Endothelial cell (in vitro differentiated cells): Measurements from ENCODE around the gene CACNA2D4. TPM values are rescaled to one million over a fixed set of nuclear protein-coding genes. Genes with fewer than 3 reads are reported as not detected.

Source experiments
- DNase-seq: peaks from one replicate; pipeline ENCODE4 v3.0.0; 2021; ENCODE audit warnings: low spot score
- H3K27ac Mint-ChIP-seq: one replicate; pipeline ENCODE4 v1.8.0; 2021; ENCODE audit warnings: mixed read lengths, inconsistent platforms; ENCODE audit not compliant: unreplicated experiment
- H3K27me3 Mint-ChIP-seq: one replicate; pipeline ENCODE4 v1.8.0; 2021; ENCODE audit warnings: mild to moderate bottlenecking, moderate library complexity, mixed read lengths, inconsistent platforms; ENCODE audit not compliant: unreplicated experiment
- H3K36me3 Mint-ChIP-seq: one replicate; pipeline ENCODE4 v1.8.0; 2021; ENCODE audit warnings: mild to moderate bottlenecking, low read depth, mixed read lengths, inconsistent platforms; ENCODE audit not compliant: unreplicated experiment
- H3K4me1 Mint-ChIP-seq: one replicate; pipeline ENCODE4 v1.8.0; 2021; ENCODE audit warnings: mild to moderate bottlenecking, mixed read lengths, inconsistent platforms; ENCODE audit not compliant: unreplicated experiment
- H3K4me3 Mint-ChIP-seq: one replicate; pipeline ENCODE4 v1.8.0; 2021; ENCODE audit warnings: mild to moderate bottlenecking, mixed read lengths, inconsistent platforms; ENCODE audit not compliant: unreplicated experiment
- H3K9me3 Mint-ChIP-seq: one replicate; pipeline ENCODE4 v1.8.0; 2021; ENCODE audit warnings: mixed read lengths, inconsistent platforms; ENCODE audit not compliant: unreplicated experiment
- CTCF ChIP-seq: fragments of 200-600 bp; sonication (generic); IDR thresholded peaks from one replicate; pipeline ENCODE4 v1.5.0; 2021; ENCODE audit warnings: antibody characterized with exemption; ENCODE audit not compliant: unreplicated experiment
- total RNA-seq: library from RNA; stranded (reverse); fragmentation: NEBNext Ultra II Directional; extraction: Animal tissue kit (Norgen Biotek cat#: 25700); gene quantifications from one replicate; pipeline ENCODE4 v1.2.1, GENCODE V29; 2021; ENCODE audit not compliant: unreplicated experiment

Gene CACNA2D4
- total RNA-seq, 1 donor from 2014 or later, result 0.28 TPM

GRCh38 chr12:1926251-1926657 lies 7.8 kb upstream of the CACNA2D4 start:
- no peak for DNase-seq
- H3K4me3 Mint-ChIP-seq, result no peak overlapping the region
- peaks cover 7% of the 10 kb centered on the region for H3K36me3 Mint-ChIP-seq
- no peak overlapping the region for H3K27ac Mint-ChIP-seq
- peaks cover 29% of the 10 kb centered on the region for H3K4me1 Mint-ChIP-seq
- H3K9me3 Mint-ChIP-seq, result no peaks in the 10 kb centered on the region
- TF ChIP-seq CTCF, result no peak
- peaks cover 15% of the 10 kb centered on the region for H3K27me3 Mint-ChIP-seq

- no peaks in the 10 kb centered on the region for H3K9me3 Mint-ChIP-seq
- no peak for DNase-seq
- H3K4me1 Mint-ChIP-seq, result peaks cover 34% of the 10 kb centered on the region
- H3K4me3 Mint-ChIP-seq, result no peak overlapping the region
- no peak for TF ChIP-seq CTCF
- peaks cover 15% of the 10 kb centered on the region for H3K27me3 Mint-ChIP-seq
- H3K36me3 Mint-ChIP-seq, result peaks cover 7% of the 10 kb centered on the region
- no peak overlapping the region for H3K27ac Mint-ChIP-seq
Measured at GRCh38 chr12:1925684-1926006, 7.2 kb upstream of the CACNA2D4 start.

GRCh38 chr12:1924996-1925683 lies 6.7 kb upstream of the CACNA2D4 start:
- Mint-ChIP-seq H3K4me1 (peaks cover 38% of the 10 kb centered on the region), H3K4me3 (no peak overlapping the region), H3K27ac (peak overlapping the region; percentile 61), H3K36me3 (peaks cover 7% of the 10 kb centered on the region), H3K27me3 (peaks cover 14% of the 10 kb centered on the region), H3K9me3 (no peaks in the 10 kb centered on the region)
- no peak for DNase-seq
- TF ChIP-seq CTCF, result no peak

GRCh38 chr12:1922985-1923384 lies 4.5 kb upstream of the CACNA2D4 start:
- Mint-ChIP-seq H3K4me1 (peaks cover 33% of the 10 kb centered on the region), H3K4me3 (no peak overlapping the region), H3K36me3 (peaks cover 4% of the 10 kb centered on the region), H3K27me3 (peaks cover 13% of the 10 kb centered on the region), H3K9me3 (no peaks in the 10 kb centered on the region), H3K27ac (peak overlapping the region; percentile 36)
- no peak for TF ChIP-seq CTCF
- DNase-seq, result no peak

- Mint-ChIP-seq H3K9me3 (no peaks in the 10 kb centered on the region), H3K4me1 (peaks cover 38% of the 10 kb centered on the region), H3K27ac (no peak overlapping the region), H3K27me3 (peaks cover 10% of the 10 kb centered on the region), H3K36me3 (peaks cover 4% of the 10 kb centered on the region), H3K4me3 (no peak overlapping the region)
- no peak for DNase-seq
- TF ChIP-seq CTCF, result no peak
Measured at GRCh38 chr12:1922075-1922709, 3.7 kb upstream of the CACNA2D4 start.
